SK-N-SH (cell line): ENCODE results near the gene CLEC3A. TPM values are rescaled to one million over a fixed set of nuclear protein-coding genes. Genes with fewer than 3 reads are reported as not detected.
"Not testable (repeated sequence)": the region's sequence is repeated elsewhere in the genome, so short reads cannot be mapped to it uniquely, and the experiment has no call there.

ENCODE experiments used
- CTCF ChIA-PET: fragments of 300-600, 350-600 bp; formaldehyde crosslinking; extraction: SDS; loops from one replicate; lab custom pipeline; 2021; lab: Yijun Ruan, JAX
- POLR2A ChIA-PET: fragments of 350-600 bp; sonication (Branson Sonifier 250); formaldehyde crosslinking; extraction: SDS; loops from one replicate; lab custom pipeline; 2020; ENCODE audit warnings: antibody characterized with exemption, inconsistent platforms; lab: Yijun Ruan, JAX
- DNase-seq: peaks from one replicate; pipeline ENCODE4 v3.0.0; 2012
- H2AFZ ChIP-seq: fragments of 200-600 bp; sonication (generic); 2 replicates; pipeline ENCODE4 v1.8.1; 2016; ENCODE audit warnings: antibody characterized with exemption, mild to moderate bottlenecking, low read depth
- H3F3A ChIP-seq: fragments of 200-600 bp; sonication (generic); replicated peaks from 2 replicates; pipeline ENCODE3; 2016; ENCODE audit warnings: antibody characterized with exemption, mild to moderate bottlenecking; ENCODE audit not compliant: insufficient read depth
- H3K27ac ChIP-seq, 2 experiments: fragments of 200-500 bp in 1 of 2; fragments of 200-600 bp in 1 of 2; sonication (Bioruptor generic) in 1 of 2; sonication (generic), shearing (Covaris generic) in 1 of 2; 2 replicates each; pipeline versions ENCODE4 v1.5.1 to v1.6.1; 2014 to 2016; ENCODE audit warnings: low read depth in 2 of 2, inconsistent platforms in 1 of 2, low read length in 1 of 2, mild to moderate bottlenecking in 1 of 2, mixed read lengths in 1 of 2
- H3K27me3 ChIP-seq: fragments of 200-600 bp; sonication (generic), shearing (Covaris generic); 2 replicates; pipeline ENCODE4 v1.6.1; 2016; ENCODE audit warnings: mixed run types; ENCODE audit not compliant: insufficient read depth
- H3K36me3 ChIP-seq, 2 experiments: fragments of 200-500 bp in 1 of 2; fragments of 200-600 bp in 1 of 2; sonication (Bioruptor generic) in 1 of 2; sonication (generic) in 1 of 2; replicated peaks in 1 of 2; 2 replicates each; pipeline versions ENCODE3 to v1.5.1; 2014 to 2016; ENCODE audit warnings: low read length in 1 of 2, mild to moderate bottlenecking in 1 of 2; ENCODE audit not compliant: insufficient read depth in 2 of 2, control insufficient read depth in 1 of 2
- H3K4me1 ChIP-seq, 2 experiments: fragments of 200-500 bp in 1 of 2; fragments of 200-600 bp in 1 of 2; sonication (Bioruptor generic) in 1 of 2; sonication (generic), shearing (Covaris generic) in 1 of 2; 2 replicates each; pipeline versions ENCODE4 v1.5.1 to v1.6.1; 2014 to 2016; ENCODE audit warnings: low read depth in 1 of 2, low read length in 1 of 2, mixed run types in 1 of 2; ENCODE audit not compliant: insufficient read depth in 2 of 2, control insufficient read depth in 1 of 2
- H3K4me2 ChIP-seq: fragments of 200-600 bp; sonication (generic), shearing (Covaris generic); 2 replicates; pipeline ENCODE4 v1.6.1; 2017; ENCODE audit warnings: mixed run types
- H3K4me3 ChIP-seq, 2 experiments: fragments of 200-500 bp in 1 of 2; fragments of 200-600 bp in 1 of 2; sonication (Bioruptor generic) in 1 of 2; sonication (generic), shearing (Covaris generic) in 1 of 2; 2 replicates each; pipeline versions ENCODE4 v1.5.1 to v1.8.1; 2014 to 2016; ENCODE audit warnings: low read depth in 2 of 2, inconsistent platforms in 1 of 2, low read length in 1 of 2, mild to moderate bottlenecking in 1 of 2, mixed read lengths in 1 of 2, moderate library complexity in 1 of 2
- H3K79me2 ChIP-seq: fragments of 200-600 bp; sonication (generic); 2 replicates; pipeline ENCODE4 v1.8.1; 2017; ENCODE audit warnings: mild to moderate bottlenecking; ENCODE audit not compliant: insufficient read depth
- H3K9ac ChIP-seq: fragments of 200-600 bp; sonication (generic); 2 replicates; pipeline ENCODE4 v1.6.1; 2017; ENCODE audit warnings: mixed run types
- H3K9me2 ChIP-seq: fragments of 200-600 bp; sonication (generic); 2 replicates; pipeline ENCODE4 v1.6.1; 2017; ENCODE audit warnings: mixed run types
- H3K9me3 ChIP-seq: fragments of 200-600 bp; sonication (generic); 2 replicates; pipeline ENCODE4 v1.6.1; 2017; ENCODE audit warnings: mixed run types, mild to moderate bottlenecking, moderate library complexity
- H4K20me1 ChIP-seq: fragments of 200-600 bp; sonication (generic); 2 replicates; pipeline ENCODE4 v1.6.1; 2017; ENCODE audit warnings: mild to moderate bottlenecking, mixed run types; ENCODE audit not compliant: insufficient read depth
- ELF1 ChIP-seq: IDR thresholded peaks from 2 replicates; pipeline ENCODE4 v1.4.0; 2012
- EZH2phosphoT487 ChIP-seq: fragments of 200-600 bp; sonication (generic); IDR thresholded peaks from 2 replicates; pipeline ENCODE4 v1.6.1; 2017; ENCODE audit warnings: low read depth, mixed run types, mild to moderate bottlenecking, antibody characterized with exemption, moderate library complexity, borderline replicate concordance
- FOSL2 ChIP-seq: IDR thresholded peaks from 2 replicates; pipeline ENCODE4 v1.4.0; 2012; ENCODE audit warnings: low read depth, mild to moderate bottlenecking, moderate library complexity, borderline replicate concordance
- FOXM1 ChIP-seq: IDR thresholded peaks from 2 replicates; pipeline ENCODE4 v1.4.0; 2012; ENCODE audit warnings: low read depth, mild to moderate bottlenecking
- GABPA ChIP-seq: IDR thresholded peaks from 2 replicates; pipeline ENCODE4 v1.4.0; 2012; ENCODE audit warnings: low read depth, mild to moderate bottlenecking
- JUND ChIP-seq: IDR thresholded peaks from 2 replicates; pipeline ENCODE4 v1.4.0; 2012
- MEF2A ChIP-seq: IDR thresholded peaks from 2 replicates; pipeline ENCODE4 v1.4.0; 2012; ENCODE audit warnings: low read depth, borderline replicate concordance
- MXI1 ChIP-seq: IDR thresholded peaks from 2 replicates; pipeline ENCODE4 v1.6.1; 2012; ENCODE audit warnings: mild to moderate bottlenecking, low read depth, low read length, improper control_type of control experiment
- NRF1 ChIP-seq: IDR thresholded peaks from 2 replicates; pipeline ENCODE4 v1.6.1; 2012; ENCODE audit warnings: low read depth, mild to moderate bottlenecking, low read length
- RAD21 ChIP-seq: IDR thresholded peaks from 2 replicates; pipeline ENCODE4 v1.6.1; 2012; ENCODE audit warnings: mild to moderate bottlenecking, low read length
- RCOR1 ChIP-seq: fragments of 150-350 bp; IDR thresholded peaks from 2 replicates; pipeline ENCODE4 v1.6.1; 2017; ENCODE audit warnings: antibody characterized with exemption, low read length
- RXRA ChIP-seq: IDR thresholded peaks from 2 replicates; pipeline ENCODE4 v1.4.0; 2012; ENCODE audit warnings: low read depth, mild to moderate bottlenecking, borderline replicate concordance
- SMC3 ChIP-seq: IDR thresholded peaks from 2 replicates; pipeline ENCODE4 v1.6.1; 2012; ENCODE audit warnings: low read depth, low read length, improper control_type of control experiment
- TCF12 ChIP-seq: IDR thresholded peaks from 2 replicates; pipeline ENCODE4 v1.4.0; 2012
- TEAD4 ChIP-seq: IDR thresholded peaks from 2 replicates; pipeline ENCODE4 v1.4.0; 2012; ENCODE audit warnings: mild to moderate bottlenecking, borderline replicate concordance; ENCODE audit not compliant: insufficient read depth
- YY1 ChIP-seq: IDR thresholded peaks from 2 replicates; pipeline ENCODE4 v1.4.0; 2012; ENCODE audit warnings: low read depth, mild to moderate bottlenecking
- WGBS: methylation state at CpG from one replicate; pipeline ENCODE4 v1.1.6; 2017; ENCODE audit warnings: low lambda C conversion rate; 5-methylcytosine and 5-hydroxymethylcytosine counted together
- polyA plus RNA-seq, 3 experiments: library from polyadenylated mRNA; depleted of rRNA; stranded (reverse); fragments of >200 nt; gene quantifications; 2 replicates each; pipeline ENCODE4 v1.2.3, GENCODE V29; 2012
- TF ChIP-seq, protein P1 (sequence below): fragments of 150-350 bp; IDR thresholded peaks from 2 replicates; pipeline ENCODE4 v1.6.1; 2016; ENCODE audit warnings: mild to moderate bottlenecking, low read depth, low read length
- TF ChIP-seq, protein P2 (sequence below): fragments of 200-600 bp; sonication (generic); IDR thresholded peaks from 2 replicates; pipeline ENCODE4 v1.6.1; 2017; ENCODE audit warnings: antibody characterized with exemption, mild to moderate bottlenecking, moderate library complexity
- TF ChIP-seq, protein P3 (sequence below): IDR thresholded peaks from 2 replicates; pipeline ENCODE4; 2012
- TF ChIP-seq, protein P4 (sequence below): IDR thresholded peaks from 2 replicates; pipeline ENCODE4 v1.6.1; 2012; ENCODE audit warnings: mild to moderate bottlenecking, low read depth, low read length, moderate library complexity

CLEC3A gene
- polyA plus RNA-seq, 1 of the 3 experiments (the other 2 are of a cell fraction) = 0.03 TPM

GRCh38 chr16:77992381-77992780 lies 30.0 kb upstream of the CLEC3A start:
- POLR2A ChIA-PET, H3K9me2 ChIP-seq, H3F3A ChIP-seq, H3K27me3 ChIP-seq, H3K4me1 ChIP-seq, DNase-seq, H3K79me2 ChIP-seq, H3K4me2 ChIP-seq, H3K27ac ChIP-seq, H3K36me3 ChIP-seq, H3K4me3 ChIP-seq, H4K20me1 ChIP-seq, H2AFZ ChIP-seq, H3K9me3 ChIP-seq, H3K9ac ChIP-seq: not testable (repeated sequence)
- WGBS = 45% methylated on average over 2 of the region's 2 CpGs
- CTCF ChIA-PET = interaction anchor here (0.8 to 1.8 kb wide), 4 partner anchors 10 to 318 kb away, joined by 3 to 8 read pairs (median 4); no protein-coding TSS in a partner anchor

- TF ChIP-seq RXRA = no peak
- no peak for TF ChIP-seq ELF1
- no peak for TF ChIP-seq TEAD4
- peak; percentile 48; the same call in 1 of the 2 replicates for TF ChIP-seq FOSL2
- no peak for TF ChIP-seq SMC3
- TF ChIP-seq, protein P1, sequence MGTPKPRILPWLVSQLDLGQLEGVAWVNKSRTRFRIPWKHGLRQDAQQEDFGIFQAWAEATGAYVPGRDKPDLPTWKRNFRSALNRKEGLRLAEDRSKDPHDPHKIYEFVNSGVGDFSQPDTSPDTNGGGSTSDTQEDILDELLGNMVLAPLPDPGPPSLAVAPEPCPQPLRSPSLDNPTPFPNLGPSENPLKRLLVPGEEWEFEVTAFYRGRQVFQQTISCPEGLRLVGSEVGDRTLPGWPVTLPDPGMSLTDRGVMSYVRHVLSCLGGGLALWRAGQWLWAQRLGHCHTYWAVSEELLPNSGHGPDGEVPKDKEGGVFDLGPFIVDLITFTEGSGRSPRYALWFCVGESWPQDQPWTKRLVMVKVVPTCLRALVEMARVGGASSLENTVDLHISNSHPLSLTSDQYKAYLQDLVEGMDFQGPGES = no peak
- 0 out of 2 replicates have a peak, but pooled peaks have one; percentile 11 for TF ChIP-seq JUND
- peak; percentile 45 for TF ChIP-seq TCF12
- TF ChIP-seq GABPA = no peak
- no peak for TF ChIP-seq YY1
- TF ChIP-seq, protein P2, sequence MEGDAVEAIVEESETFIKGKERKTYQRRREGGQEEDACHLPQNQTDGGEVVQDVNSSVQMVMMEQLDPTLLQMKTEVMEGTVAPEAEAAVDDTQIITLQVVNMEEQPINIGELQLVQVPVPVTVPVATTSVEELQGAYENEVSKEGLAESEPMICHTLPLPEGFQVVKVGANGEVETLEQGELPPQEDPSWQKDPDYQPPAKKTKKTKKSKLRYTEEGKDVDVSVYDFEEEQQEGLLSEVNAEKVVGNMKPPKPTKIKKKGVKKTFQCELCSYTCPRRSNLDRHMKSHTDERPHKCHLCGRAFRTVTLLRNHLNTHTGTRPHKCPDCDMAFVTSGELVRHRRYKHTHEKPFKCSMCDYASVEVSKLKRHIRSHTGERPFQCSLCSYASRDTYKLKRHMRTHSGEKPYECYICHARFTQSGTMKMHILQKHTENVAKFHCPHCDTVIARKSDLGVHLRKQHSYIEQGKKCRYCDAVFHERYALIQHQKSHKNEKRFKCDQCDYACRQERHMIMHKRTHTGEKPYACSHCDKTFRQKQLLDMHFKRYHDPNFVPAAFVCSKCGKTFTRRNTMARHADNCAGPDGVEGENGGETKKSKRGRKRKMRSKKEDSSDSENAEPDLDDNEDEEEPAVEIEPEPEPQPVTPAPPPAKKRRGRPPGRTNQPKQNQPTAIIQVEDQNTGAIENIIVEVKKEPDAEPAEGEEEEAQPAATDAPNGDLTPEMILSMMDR = no peak
- no peak for TF ChIP-seq EZH2phosphoT487
- no peak for TF ChIP-seq RCOR1
- TF ChIP-seq RAD21 = no peak
- TF ChIP-seq, protein P3, sequence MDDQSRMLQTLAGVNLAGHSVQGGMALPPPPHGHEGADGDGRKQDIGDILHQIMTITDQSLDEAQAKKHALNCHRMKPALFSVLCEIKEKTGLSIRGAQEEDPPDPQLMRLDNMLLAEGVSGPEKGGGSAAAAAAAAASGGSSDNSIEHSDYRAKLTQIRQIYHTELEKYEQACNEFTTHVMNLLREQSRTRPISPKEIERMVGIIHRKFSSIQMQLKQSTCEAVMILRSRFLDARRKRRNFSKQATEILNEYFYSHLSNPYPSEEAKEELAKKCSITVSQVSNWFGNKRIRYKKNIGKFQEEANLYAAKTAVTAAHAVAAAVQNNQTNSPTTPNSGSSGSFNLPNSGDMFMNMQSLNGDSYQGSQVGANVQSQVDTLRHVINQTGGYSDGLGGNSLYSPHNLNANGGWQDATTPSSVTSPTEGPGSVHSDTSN = no peak
- TF ChIP-seq MXI1 = no peak
- no peak for TF ChIP-seq MEF2A
- TF ChIP-seq NRF1 = no peak
- TF ChIP-seq FOXM1 = no peak
- TF ChIP-seq, protein P4, sequence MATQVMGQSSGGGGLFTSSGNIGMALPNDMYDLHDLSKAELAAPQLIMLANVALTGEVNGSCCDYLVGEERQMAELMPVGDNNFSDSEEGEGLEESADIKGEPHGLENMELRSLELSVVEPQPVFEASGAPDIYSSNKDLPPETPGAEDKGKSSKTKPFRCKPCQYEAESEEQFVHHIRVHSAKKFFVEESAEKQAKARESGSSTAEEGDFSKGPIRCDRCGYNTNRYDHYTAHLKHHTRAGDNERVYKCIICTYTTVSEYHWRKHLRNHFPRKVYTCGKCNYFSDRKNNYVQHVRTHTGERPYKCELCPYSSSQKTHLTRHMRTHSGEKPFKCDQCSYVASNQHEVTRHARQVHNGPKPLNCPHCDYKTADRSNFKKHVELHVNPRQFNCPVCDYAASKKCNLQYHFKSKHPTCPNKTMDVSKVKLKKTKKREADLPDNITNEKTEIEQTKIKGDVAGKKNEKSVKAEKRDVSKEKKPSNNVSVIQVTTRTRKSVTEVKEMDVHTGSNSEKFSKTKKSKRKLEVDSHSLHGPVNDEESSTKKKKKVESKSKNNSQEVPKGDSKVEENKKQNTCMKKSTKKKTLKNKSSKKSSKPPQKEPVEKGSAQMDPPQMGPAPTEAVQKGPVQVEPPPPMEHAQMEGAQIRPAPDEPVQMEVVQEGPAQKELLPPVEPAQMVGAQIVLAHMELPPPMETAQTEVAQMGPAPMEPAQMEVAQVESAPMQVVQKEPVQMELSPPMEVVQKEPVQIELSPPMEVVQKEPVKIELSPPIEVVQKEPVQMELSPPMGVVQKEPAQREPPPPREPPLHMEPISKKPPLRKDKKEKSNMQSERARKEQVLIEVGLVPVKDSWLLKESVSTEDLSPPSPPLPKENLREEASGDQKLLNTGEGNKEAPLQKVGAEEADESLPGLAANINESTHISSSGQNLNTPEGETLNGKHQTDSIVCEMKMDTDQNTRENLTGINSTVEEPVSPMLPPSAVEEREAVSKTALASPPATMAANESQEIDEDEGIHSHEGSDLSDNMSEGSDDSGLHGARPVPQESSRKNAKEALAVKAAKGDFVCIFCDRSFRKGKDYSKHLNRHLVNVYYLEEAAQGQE = no peak
- H2AFZ ChIP-seq = no peak overlapping the region
- no peak overlapping the region for H3K4me3 ChIP-seq
- peaks cover 6% of the 10 kb centered on the region for H3K9me3 ChIP-seq
- H3K9me2 ChIP-seq = no peaks in the 10 kb centered on the region
- POLR2A ChIA-PET = no interaction called here
- no peaks in the 10 kb centered on the region for H3F3A ChIP-seq
- DNase-seq = no peak
- CTCF ChIA-PET = interaction anchor here (0.9 to 1.4 kb wide), 2 partner anchors 9 to 114 kb away, joined by 3 to 5 read pairs; no protein-coding TSS in a partner anchor
- no peaks in the 10 kb centered on the region for H3K4me1 ChIP-seq
- no peaks in the 10 kb centered on the region for H4K20me1 ChIP-seq
- H3K27ac ChIP-seq = no peak overlapping the region; a peak in 1 of 4 replicates
- no peak overlapping the region for H3K4me2 ChIP-seq
- H3K36me3 ChIP-seq = no peaks in the 10 kb centered on the region
- H3K79me2 ChIP-seq = no peaks in the 10 kb centered on the region
- WGBS = 33% methylated on average over 6 of the region's 6 CpGs
- H3K9ac ChIP-seq = no peak overlapping the region
- H3K27me3 ChIP-seq = no peaks in the 10 kb centered on the region
Measured at GRCh38 chr16:77993111-77993985, 29.0 kb upstream of the CLEC3A start.
